HEK293T (cell line): ENCODE measurements around the gene TSC2.

Experiments used
- CTCF ChIA-PET: fragments of 350-600 bp; formaldehyde crosslinking; extraction: SDS; loops from one replicate; lab custom pipeline; 2021; ENCODE audit warnings: antibody characterized with exemption, inconsistent platforms; lab: Yijun Ruan, JAX
- POLR2A ChIA-PET: fragments of 350-600 bp; formaldehyde crosslinking; extraction: SDS; loops from one replicate; lab custom pipeline; 2020; ENCODE audit warnings: antibody characterized with exemption, inconsistent platforms; lab: Yijun Ruan, JAX
- DNase-seq: peaks from one replicate; pipeline ENCODE4 v3.0.0; 2012; ENCODE audit warnings: mixed read lengths; ENCODE audit errors: extremely low spot score
- ARNT ChIP-seq: fragments of 450-650 bp; IDR thresholded peaks from 2 replicates; pipeline ENCODE4 v1.6.1; 2017; ENCODE audit warnings: mild to moderate bottlenecking
- BHLHE40 ChIP-seq: fragments of 450-650 bp; IDR thresholded peaks from 2 replicates; pipeline ENCODE4 v1.6.1; 2016; ENCODE audit warnings: mild to moderate bottlenecking, moderate library complexity, borderline replicate concordance
- CTBP1 ChIP-seq: fragments of 450-650 bp; IDR thresholded peaks from 2 replicates; pipeline ENCODE4 v1.6.1; 2016; ENCODE audit warnings: borderline replicate concordance
- ELF4 ChIP-seq: fragments of 450-650 bp; IDR thresholded peaks from 2 replicates; pipeline ENCODE4 v1.6.1; 2017; ENCODE audit warnings: antibody characterized with exemption
- FOXA1 ChIP-seq: fragments of 450-650 bp; IDR thresholded peaks from 2 replicates; pipeline ENCODE4 v1.6.1; 2016; ENCODE audit warnings: mild to moderate bottlenecking
- FOXK2 ChIP-seq: fragments of 450-650 bp; IDR thresholded peaks from 2 replicates; pipeline ENCODE4 v1.6.1; 2016; ENCODE audit warnings: mild to moderate bottlenecking
- FOXM1 ChIP-seq: fragments of 450-650 bp; IDR thresholded peaks from 2 replicates; pipeline ENCODE4 v1.6.1; 2017; ENCODE audit warnings: mild to moderate bottlenecking, borderline replicate concordance
- HDGF ChIP-seq: fragments of 450-650 bp; IDR thresholded peaks from 2 replicates; pipeline ENCODE4 v1.6.1; 2017; ENCODE audit warnings: antibody characterized with exemption, borderline replicate concordance
- L3MBTL2 ChIP-seq: fragments of 450-650 bp; conservative IDR thresholded peaks from 2 replicates; pipeline ENCODE4 v1.6.1; 2016; ENCODE audit warnings: mild to moderate bottlenecking
- LEF1 ChIP-seq: fragments of 450-650 bp; IDR thresholded peaks from 2 replicates; pipeline ENCODE4 v1.6.1; 2017; ENCODE audit warnings: mild to moderate bottlenecking, borderline replicate concordance
- NFRKB ChIP-seq: fragments of 450-650 bp; IDR thresholded peaks from 2 replicates; pipeline ENCODE4 v1.6.1; 2016; ENCODE audit warnings: mild to moderate bottlenecking, moderate library complexity
- SP1 ChIP-seq: fragments of 450-650 bp; IDR thresholded peaks from 2 replicates; pipeline ENCODE4 v1.6.1; 2017
- SUZ12 ChIP-seq: fragments of 450-650 bp; IDR thresholded peaks from 2 replicates; pipeline ENCODE4 v1.6.1; 2016; ENCODE audit warnings: mild to moderate bottlenecking
- TARDBP ChIP-seq: fragments of 450-650 bp; IDR thresholded peaks from 2 replicates; pipeline ENCODE4 v1.6.1; 2016
- ZNF384 ChIP-seq: fragments of 450-650 bp; IDR thresholded peaks from 2 replicates; pipeline ENCODE4 v1.6.1; 2016
- TF ChIP-seq, protein P1 (sequence below): fragments of 450-650 bp; IDR thresholded peaks from 2 replicates; pipeline ENCODE4 v1.6.1; 2016

Gene TSC2

DNA sequence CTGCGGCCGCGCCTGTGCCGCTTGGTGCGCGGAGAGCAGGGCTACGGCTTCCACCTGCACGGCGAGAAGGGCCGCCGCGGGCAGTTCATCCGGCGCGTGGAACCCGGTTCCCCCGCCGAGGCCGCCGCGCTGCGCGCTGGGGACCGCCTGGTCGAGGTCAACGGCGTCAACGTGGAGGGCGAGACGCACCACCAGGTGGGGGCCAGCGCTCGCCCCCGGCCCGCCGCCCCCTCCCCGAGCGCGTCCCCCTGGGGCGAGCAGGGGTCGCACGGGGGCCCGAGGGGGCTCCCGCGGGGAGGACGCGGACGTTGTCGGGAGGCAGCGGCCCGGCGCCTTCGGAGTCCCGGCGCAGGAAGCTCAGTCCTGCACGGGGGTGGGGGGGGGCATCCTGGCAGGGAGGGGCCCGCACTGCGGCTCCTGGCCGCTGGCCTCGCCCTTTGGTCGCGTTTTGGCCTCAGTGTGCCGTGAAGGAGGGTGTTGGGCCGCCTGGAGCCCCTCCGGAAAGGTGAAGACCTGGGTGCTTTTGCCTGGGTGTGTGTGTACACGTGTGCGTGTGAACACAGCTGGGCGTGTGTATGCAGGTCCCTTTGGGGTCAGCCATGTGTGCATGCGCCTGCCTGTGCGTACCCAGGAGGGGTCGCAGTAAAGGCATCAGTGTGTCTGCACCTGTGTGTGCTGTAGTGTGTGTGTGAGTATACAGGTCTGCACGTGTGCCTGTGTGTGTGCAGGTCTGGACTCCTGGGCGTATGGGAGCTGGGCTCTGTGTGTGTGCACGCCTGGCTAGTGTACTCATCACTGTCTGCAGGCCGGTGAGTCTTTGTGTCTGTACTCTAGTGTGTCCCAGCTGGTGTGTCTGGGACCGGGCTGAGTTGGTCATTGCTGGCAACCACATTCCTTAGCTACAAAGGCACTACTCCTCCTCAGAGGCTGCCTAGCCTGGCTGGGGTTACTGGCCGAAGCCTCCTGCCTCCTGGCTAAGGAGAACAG is 20.5 kb upstream of the TSC2 start:
- ChIA-PET POLR2A (interaction anchor here (1.0 to 3.4 kb wide), 10 partner anchors 12 to 188 kb away, joined by 3 to 15 read pairs (median 6); partner anchors contain the start of genes MSRB1, NTHL1, RPS2 and TRAF7), CTCF (interaction anchor here (0.7 to 1.3 kb wide), 2 partner anchors 45 to 113 kb away, joined by 3 to 5 read pairs; no protein-coding TSS in a partner anchor)
- DNase-seq: no peak
- no peak for TF ChIP-seq TARDBP
- no peak for TF ChIP-seq LEF1
- TF ChIP-seq BHLHE40: no peak
- no peak for TF ChIP-seq FOXA1
- no peak for TF ChIP-seq FOXM1
- TF ChIP-seq ZNF384: no peak
- TF ChIP-seq CTBP1: no peak
- TF ChIP-seq, protein P1, sequence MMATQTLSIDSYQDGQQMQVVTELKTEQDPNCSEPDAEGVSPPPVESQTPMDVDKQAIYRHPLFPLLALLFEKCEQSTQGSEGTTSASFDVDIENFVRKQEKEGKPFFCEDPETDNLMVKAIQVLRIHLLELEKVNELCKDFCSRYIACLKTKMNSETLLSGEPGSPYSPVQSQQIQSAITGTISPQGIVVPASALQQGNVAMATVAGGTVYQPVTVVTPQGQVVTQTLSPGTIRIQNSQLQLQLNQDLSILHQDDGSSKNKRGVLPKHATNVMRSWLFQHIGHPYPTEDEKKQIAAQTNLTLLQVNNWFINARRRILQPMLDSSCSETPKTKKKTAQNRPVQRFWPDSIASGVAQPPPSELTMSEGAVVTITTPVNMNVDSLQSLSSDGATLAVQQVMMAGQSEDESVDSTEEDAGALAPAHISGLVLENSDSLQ: no peak
- no peak for TF ChIP-seq FOXK2
- TF ChIP-seq ELF4: no peak
- no peak for TF ChIP-seq L3MBTL2
- TF ChIP-seq SP1: no peak
- no peak for TF ChIP-seq SUZ12

DNA sequence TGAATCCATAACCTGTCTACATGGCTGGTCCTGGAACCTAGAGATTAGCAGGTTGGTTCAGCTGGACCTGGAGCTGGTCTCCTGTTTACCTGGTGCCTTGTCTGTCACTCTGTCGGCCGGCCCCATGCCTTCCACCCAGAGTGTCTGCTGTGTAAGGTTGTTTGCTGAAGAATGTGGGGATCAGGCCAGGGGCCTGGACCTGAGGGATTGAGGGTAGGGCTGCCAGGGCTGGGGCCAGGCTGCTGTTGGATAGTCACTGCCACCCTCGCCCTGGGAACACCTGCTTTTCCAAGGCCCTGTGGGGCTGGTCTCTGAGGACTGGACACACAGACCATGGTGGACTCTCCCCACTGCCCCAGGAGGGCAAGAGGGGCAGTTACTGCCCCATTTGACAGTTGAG is 19.6 kb upstream of the TSC2 start:
- ChIA-PET CTCF (interaction anchor here (0.7 kb wide), 1 partner anchor 112 kb away, joined by 3 read pairs; no protein-coding TSS in a partner anchor), POLR2A (interaction anchor here (1.0 to 3.4 kb wide), 7 partner anchors 11 to 127 kb away, joined by 3 to 15 read pairs (median 7); partner anchors contain the start of genes MSRB1, NTHL1, RPS2 and TRAF7)
- no peak for DNase-seq
- no peak for TF ChIP-seq CTBP1
- no peak for TF ChIP-seq ZNF384
- no peak for TF ChIP-seq BHLHE40
- TF ChIP-seq TARDBP: no peak
- no peak for TF ChIP-seq HDGF
- TF ChIP-seq NFRKB: no peak
- no peak for TF ChIP-seq L3MBTL2
- no peak for TF ChIP-seq SUZ12
- TF ChIP-seq ARNT: no peak
- no peak for TF ChIP-seq LEF1
- no peak for TF ChIP-seq ELF4
- TF ChIP-seq FOXM1: no peak
- TF ChIP-seq SP1: no peak
- no peak for TF ChIP-seq FOXA1
- TF ChIP-seq, protein P1: no peak
- TF ChIP-seq FOXK2: no peak

DNA sequence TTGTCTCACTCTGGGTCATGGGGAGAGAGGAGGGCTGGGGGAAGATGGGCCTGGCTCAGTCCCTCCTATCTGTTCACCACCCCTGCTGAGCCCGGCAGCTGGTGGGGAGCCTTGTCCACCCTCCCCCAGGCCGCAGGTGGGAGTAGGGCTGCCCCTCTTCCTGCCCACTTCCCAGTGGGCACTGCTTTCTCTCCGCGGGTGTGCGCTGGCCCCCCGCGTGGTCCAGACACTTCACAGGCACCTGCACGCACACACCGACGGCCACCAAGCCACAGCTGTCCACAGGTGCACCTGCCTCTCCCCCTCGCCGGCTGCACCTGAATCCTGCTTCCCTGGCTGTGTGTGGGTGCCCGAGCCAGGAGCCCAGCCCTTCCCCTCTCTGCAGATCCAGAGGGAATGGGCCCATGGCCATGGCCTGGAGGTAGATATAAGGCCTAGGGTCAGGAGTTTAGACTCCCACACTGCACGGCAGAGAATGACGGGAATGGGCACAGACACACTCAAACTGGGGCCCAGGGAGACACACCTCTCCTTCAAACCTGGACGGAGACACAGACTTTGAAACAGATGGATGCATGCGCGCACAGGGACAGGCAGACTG is 19.1 kb upstream of the TSC2 start:
- no peak for DNase-seq
- ChIA-PET CTCF (no interaction called here), POLR2A (interaction anchor here (0.5 to 2.9 kb wide), 2 partner anchors 18 to 117 kb away, joined by 3 to 7 read pairs; no protein-coding TSS in a partner anchor)
- TF ChIP-seq FOXK2 (no peak), SP1 (no peak), BHLHE40 (no peak), L3MBTL2 (no peak), CTBP1 (no peak), ARNT (no peak), HDGF (no peak), FOXM1 (no peak), ZNF384 (no peak), ELF4 (no peak), NFRKB (no peak), LEF1 (no peak), FOXA1 (no peak)
- TF ChIP-seq, protein P1: no peak

DNA sequence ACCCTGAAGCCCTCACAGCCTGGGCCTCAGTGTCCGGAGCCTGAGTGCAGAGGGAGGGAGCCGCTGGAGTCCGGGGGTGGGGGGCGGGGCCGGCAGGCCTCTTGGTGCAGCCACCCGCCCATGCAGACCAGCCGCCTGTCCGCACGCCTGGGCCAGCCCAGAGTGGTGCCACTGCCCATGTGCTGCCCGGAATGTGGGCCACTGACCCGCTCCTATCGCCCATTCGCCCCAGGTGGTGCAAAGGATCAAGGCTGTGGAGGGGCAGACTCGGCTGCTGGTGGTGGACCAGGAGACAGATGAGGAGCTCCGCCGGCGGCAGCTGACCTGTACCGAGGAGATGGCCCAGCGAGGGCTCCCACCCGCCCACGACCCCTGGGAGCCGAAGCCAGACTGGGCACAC is 18.4 kb upstream of the TSC2 start:
- POLR2A ChIA-PET: interaction anchor here (2.9 kb wide), 1 partner anchor 17 kb away, joined by 7 read pairs; no protein-coding TSS in a partner anchor
- CTCF ChIA-PET: no interaction called here

DNA sequence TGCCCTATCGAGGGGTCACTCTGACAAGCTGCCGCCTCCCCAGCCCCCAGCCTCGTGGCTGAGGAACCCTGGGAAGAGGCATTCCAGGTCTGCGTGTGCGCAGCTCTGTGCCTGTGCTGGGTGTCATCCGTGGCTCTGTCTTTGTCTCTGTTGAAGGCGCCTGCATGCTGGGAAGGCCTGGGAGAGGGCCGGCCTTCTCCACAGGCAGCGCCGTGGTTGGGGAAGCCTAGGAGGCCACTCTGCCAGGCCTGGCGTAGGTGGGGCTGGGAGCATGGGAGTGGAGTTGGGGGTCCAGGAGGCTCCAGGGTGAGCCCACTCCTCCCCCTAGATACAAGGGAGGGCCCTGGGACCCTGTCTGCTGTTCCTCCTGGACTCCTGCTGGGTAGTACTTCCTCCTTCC is 17.7 kb upstream of the TSC2 start:
- CTCF ChIA-PET: no interaction called here

More for the DNA sequence above, 18.4 kb upstream of the TSC2 start:
- no peak for TF ChIP-seq L3MBTL2
- no peak for TF ChIP-seq ZNF384
- no peak for TF ChIP-seq TARDBP
- TF ChIP-seq SP1: no peak
- no peak for DNase-seq

More for the DNA sequence above, 17.7 kb upstream of the TSC2 start:
- POLR2A ChIA-PET: no interaction called here
- no peak for DNase-seq
- TF ChIP-seq HDGF (no peak), ARNT (no peak), NFRKB (no peak), FOXK2 (no peak), L3MBTL2 (no peak), BHLHE40 (no peak), SUZ12 (no peak), TARDBP (no peak), SP1 (no peak), FOXM1 (no peak), LEF1 (no peak), CTBP1 (no peak), ZNF384 (no peak), ELF4 (no peak), FOXA1 (no peak)
- TF ChIP-seq, protein P1: no peak
